ENCODE data around the gene DHRS3. TPM values are rescaled to one million over a fixed set of nuclear protein-coding genes. Genes with fewer than 3 reads are reported as not detected.

Gene DHRS3
- total and polyA plus RNA-seq, 3 experiments from 2014 or later: 31.9 to 123 (median 117) TPM

- Mint-ChIP-seq H3K9me3 (no peaks in the 10 kb centered on the region), H3K4me3 (no peak overlapping the region), H3K27me3 (peaks cover 0 to 2% of the 10 kb centered on the region in 2 donors), H3K4me1 (peaks cover 43 to 86% (median 62%) of the 10 kb centered on the region in 3 donors), H3K27ac (peak overlapping the region in 5 of 8 donors; percentile 24 to 82 (median 68)), H3K36me3 (peaks cover 0 to 10% (median 4%) of the 10 kb centered on the region in 3 donors)
- Histone ChIP-seq H3K4me3 (ENCODE audit: low read length) (no peak overlapping the region), H3K9me3 (ENCODE audit: low read length) (no peaks in the 10 kb centered on the region), H3K4me1 (ENCODE audit: insufficient read depth, low read length) (peaks cover 75% of the 10 kb centered on the region), H3K36me3 (ENCODE audit: insufficient read depth, low read length) (peaks cover 6% of the 10 kb centered on the region), H3K27ac (ENCODE audit: low read depth, low read length) (no peak overlapping the region), H3K27me3 (ENCODE audit: insufficient read depth, low read length, poor library complexity, severe bottlenecking) (no peaks in the 10 kb centered on the region)
- ChIA-PET POLR2A (interaction anchor here (0.6 to 1.8 kb wide), 6 partner anchors 14 to 197 kb away, joined by 3 to 9 read pairs (median 6); partner anchors contain the start of gene DHRS3), CTCF (interaction anchor here (1.0 to 5.4 kb wide), 14 partner anchors 10 to 309 kb away, joined by 3 to 124 read pairs (median 4); partner anchors contain the start of gene DHRS3)
- DNase-seq: peak; percentile 46 to 79 (median 56)
Observed at GRCh38 chr1:12600880-12601633, 17.0 kb downstream of the DHRS3 start.

GRCh38 chr1:12600335-12600734 is 17.7 kb downstream of the DHRS3 start:
- Histone ChIP-seq H3K9me3 (ENCODE audit: low read length) (no peaks in the 10 kb centered on the region), H3K4me1 (ENCODE audit: insufficient read depth, low read length) (peaks cover 76% of the 10 kb centered on the region), H3K27ac (ENCODE audit: low read depth, low read length) (no peak overlapping the region), H3K4me3 (ENCODE audit: low read length) (no peak overlapping the region), H3K36me3 (ENCODE audit: insufficient read depth, low read length) (peaks cover 6% of the 10 kb centered on the region), H3K27me3 (ENCODE audit: insufficient read depth, low read length, poor library complexity, severe bottlenecking) (no peaks in the 10 kb centered on the region)
- no peaks in the 10 kb centered on the region for H3K9me3 Mint-ChIP-seq
- peaks cover 40 to 80% (median 62%) of the 10 kb centered on the region in 3 donors for H3K4me1 Mint-ChIP-seq
- peaks cover 0 to 8% (median 4%) of the 10 kb centered on the region in 3 donors for H3K36me3 Mint-ChIP-seq
- no peak for DNase-seq
- ChIA-PET CTCF (interaction anchor here (1.4 to 5.4 kb wide), 5 partner anchors 11 to 192 kb away, joined by 3 to 124 read pairs (median 6); partner anchors contain the start of gene DHRS3), POLR2A (interaction anchor here (0.9 to 1.4 kb wide), 2 partner anchors 18 to 19 kb away, joined by 7 to 9 read pairs; partner anchors contain the start of gene DHRS3)
- no peak overlapping the region for H3K27ac Mint-ChIP-seq
- H3K27me3 Mint-ChIP-seq: peaks cover 0 to 2% of the 10 kb centered on the region in 2 donors
- H3K4me3 Mint-ChIP-seq: no peak overlapping the region

GRCh38 chr1:12599657-12600056 is 18.4 kb downstream of the DHRS3 start:
- H3K4me3 ChIP-seq (ENCODE audit: low read length): no peak overlapping the region
- no peak for DNase-seq
- Mint-ChIP-seq H3K27me3 (peaks cover 0 to 2% of the 10 kb centered on the region in 2 donors), H3K36me3 (peaks cover 0 to 8% (median 4%) of the 10 kb centered on the region in 3 donors), H3K27ac (peak overlapping the region in 4 of 8 donors; percentile 1 to 43 (median 20)), H3K4me3 (no peak overlapping the region), H3K9me3 (no peaks in the 10 kb centered on the region), H3K4me1 (peaks cover 41 to 79% (median 61%) of the 10 kb centered on the region in 3 donors)
- ChIA-PET CTCF (interaction anchor here (1.2 to 2.0 kb wide), 3 partner anchors 17 to 59 kb away, joined by 3 to 8 read pairs (median 7); partner anchors contain the start of gene DHRS3), POLR2A (no interaction called here)
- H3K9me3 ChIP-seq (ENCODE audit: low read length): no peaks in the 10 kb centered on the region
- peaks cover 73% of the 10 kb centered on the region for H3K4me1 ChIP-seq (ENCODE audit: insufficient read depth, low read length)
- no peaks in the 10 kb centered on the region for H3K27me3 ChIP-seq (ENCODE audit: insufficient read depth, low read length, poor library complexity, severe bottlenecking)
- peaks cover 6% of the 10 kb centered on the region for H3K36me3 ChIP-seq (ENCODE audit: insufficient read depth, low read length)
- H3K27ac ChIP-seq (ENCODE audit: low read depth, low read length): no peak overlapping the region

GRCh38 chr1:12598974-12599373 is 19.0 kb downstream of the DHRS3 start:
- Mint-ChIP-seq H3K27me3 (peaks cover 0 to 3% of the 10 kb centered on the region in 2 donors), H3K4me3 (no peak overlapping the region), H3K36me3 (peaks cover 0 to 6% (median 4%) of the 10 kb centered on the region in 3 donors), H3K9me3 (no peaks in the 10 kb centered on the region), H3K27ac (no peak overlapping the region), H3K4me1 (peaks cover 41 to 79% (median 61%) of the 10 kb centered on the region in 3 donors)
- Histone ChIP-seq H3K9me3 (ENCODE audit: low read length) (no peaks in the 10 kb centered on the region), H3K36me3 (ENCODE audit: insufficient read depth, low read length) (peaks cover 6% of the 10 kb centered on the region), H3K4me1 (ENCODE audit: insufficient read depth, low read length) (peaks cover 73% of the 10 kb centered on the region), H3K27ac (ENCODE audit: low read depth, low read length) (no peak overlapping the region), H3K4me3 (ENCODE audit: low read length) (no peak overlapping the region), H3K27me3 (ENCODE audit: insufficient read depth, low read length, poor library complexity, severe bottlenecking) (no peaks in the 10 kb centered on the region)
- ChIA-PET POLR2A (interaction anchor here (0.5 to 1.2 kb wide), 3 partner anchors 19 to 440 kb away, joined by 3 to 4 read pairs (median 4); partner anchors contain the start of gene DHRS3), CTCF (interaction anchor here (1.1 to 2.0 kb wide), 5 partner anchors 18 to 60 kb away, joined by 3 to 10 read pairs (median 7); partner anchors contain the start of gene DHRS3)
- no peak for DNase-seq

- Mint-ChIP-seq H3K9me3 (no peaks in the 10 kb centered on the region), H3K36me3 (peaks cover 0 to 9% (median 4%) of the 10 kb centered on the region in 3 donors), H3K27ac (peak overlapping the region; percentile 18 to 82 (median 44)), H3K4me1 (peaks cover 39 to 78% (median 57%) of the 10 kb centered on the region in 3 donors), H3K4me3 (peak overlapping the region in 2 of 7 donors; percentile 11 to 14), H3K27me3 (peaks cover 0 to 1% of the 10 kb centered on the region in 2 donors)
- Histone ChIP-seq H3K27me3 (ENCODE audit: insufficient read depth, low read length, poor library complexity, severe bottlenecking) (no peaks in the 10 kb centered on the region), H3K36me3 (ENCODE audit: insufficient read depth, low read length) (peaks cover under 1% of the 10 kb centered on the region), H3K9me3 (ENCODE audit: low read length) (no peaks in the 10 kb centered on the region), H3K4me3 (ENCODE audit: low read length) (no peak overlapping the region), H3K4me1 (ENCODE audit: insufficient read depth, low read length) (peaks cover 61% of the 10 kb centered on the region), H3K27ac (ENCODE audit: low read depth, low read length) (no peak overlapping the region)
- ChIA-PET CTCF (interaction anchor here (1.9 to 2.0 kb wide), 2 partner anchors 22 to 61 kb away, joined by 7 to 10 read pairs; no protein-coding TSS in a partner anchor), POLR2A (no interaction called here)
- DNase-seq: no peak
Observed at GRCh38 chr1:12597792-12598191, 20.2 kb downstream of the DHRS3 start.

- H3K4me3 Mint-ChIP-seq: peak overlapping the region in 4 of 7 donors; percentile 15 to 75 (median 40)
- peak overlapping the region in 3 of 8 donors; percentile 12 to 43 (median 21) for H3K27ac Mint-ChIP-seq
- Histone ChIP-seq H3K4me1 (ENCODE audit: insufficient read depth, low read length) (peaks cover 45% of the 10 kb centered on the region), H3K27ac (ENCODE audit: low read depth, low read length) (no peak overlapping the region), H3K27me3 (ENCODE audit: insufficient read depth, low read length, poor library complexity, severe bottlenecking) (no peaks in the 10 kb centered on the region), H3K4me3 (ENCODE audit: low read length) (no peak overlapping the region), H3K9me3 (ENCODE audit: low read length) (no peaks in the 10 kb centered on the region), H3K36me3 (ENCODE audit: insufficient read depth, low read length) (no peaks in the 10 kb centered on the region)
- H3K27me3 Mint-ChIP-seq: peaks cover 0 to 4% of the 10 kb centered on the region in 2 donors
- DNase-seq: no peak
- H3K4me1 Mint-ChIP-seq: peaks cover 37 to 70% (median 49%) of the 10 kb centered on the region in 3 donors
- H3K9me3 Mint-ChIP-seq: no peaks in the 10 kb centered on the region
- H3K36me3 Mint-ChIP-seq: peaks cover 0 to 17% (median 7%) of the 10 kb centered on the region in 3 donors
- POLR2A ChIA-PET: no interaction called here
- CTCF ChIA-PET: interaction anchor here (1.0 to 2.8 kb wide), 4 partner anchors 21 to 62 kb away, joined by 3 to 14 read pairs (median 4); partner anchors contain the start of gene DHRS3
Observed at GRCh38 chr1:12596007-12596821, 21.8 kb downstream of the DHRS3 start.

GRCh38 chr1:12595757-12596006 is 22.3 kb downstream of the DHRS3 start:
- Mint-ChIP-seq H3K27me3 (peaks cover 0 to 4% of the 10 kb centered on the region in 2 donors), H3K36me3 (peaks cover 0 to 21% (median 7%) of the 10 kb centered on the region in 3 donors), H3K9me3 (no peaks in the 10 kb centered on the region), H3K4me1 (peaks cover 34 to 68% (median 44%) of the 10 kb centered on the region in 3 donors), H3K4me3 (peak overlapping the region in 3 of 7 donors; percentile 33 to 58 (median 46)), H3K27ac (peak overlapping the region in 1 of 8 donors; percentile 36)
- CTCF ChIA-PET: interaction anchor here (1.0 to 2.8 kb wide), 4 partner anchors 22 to 63 kb away, joined by 3 to 14 read pairs (median 4); partner anchors contain the start of gene DHRS3
- H3K27me3 ChIP-seq (ENCODE audit: insufficient read depth, low read length, poor library complexity, severe bottlenecking): no peaks in the 10 kb centered on the region
- no peak for DNase-seq
- no peaks in the 10 kb centered on the region for H3K36me3 ChIP-seq (ENCODE audit: insufficient read depth, low read length)
- H3K4me1 ChIP-seq (ENCODE audit: insufficient read depth, low read length): peaks cover 40% of the 10 kb centered on the region
- POLR2A ChIA-PET: no interaction called here
- no peak overlapping the region for H3K4me3 ChIP-seq (ENCODE audit: low read length)
- no peak overlapping the region for H3K27ac ChIP-seq (ENCODE audit: low read depth, low read length)
- H3K9me3 ChIP-seq (ENCODE audit: low read length): no peaks in the 10 kb centered on the region

All from CD8-positive, alpha-beta memory T cell (primary cell).